Measurements from ENCODE around the gene SH3BP2.

GRCh38 chr4:2794486-2795299, 1.8 kb downstream of the SH3BP2 start:
- TF ChIP-seq CTCF (IDR thresholded peaks at IDR 0.05; ENCODE audit: low read depth, low read length, poor library complexity, severe bottlenecking) (no peak), EZH2phosphoT487 (IDR thresholded peaks at IDR 0.05; ENCODE audit: borderline replicate concordance, low read length) (no peak)

Measured in DOHH2 (cell line).